Measurements from ENCODE around the gene APBB1.
A peak's percentile ranks its signal among the peaks of the same experiment; 100 is the strongest.

APBB1 gene

GRCh38 chr11:6351782-6352382, 67.0 kb downstream of the APBB1 start:
- peak in 1 of 2 donors; percentile 8 for DNase-seq (ENCODE audit: low read depth in 2 of 2)

GRCh38 chr11:6350486-6350885, 68.4 kb downstream of the APBB1 start:
- DNase-seq (ENCODE audit: low read depth in 2 of 2), result no peak

GRCh38 chr11:6350043-6350442, 68.9 kb downstream of the APBB1 start:
- no peak for DNase-seq (ENCODE audit: low read depth in 2 of 2)

GRCh38 chr11:6345366-6345765, 73.5 kb downstream of the APBB1 start:
- no peak for DNase-seq (ENCODE audit: low read depth in 2 of 2)

Measured in stimulated activated CD8-positive, alpha-beta memory T cell treated with anti-CD3 and anti-CD28 coated beads, Interleukin-2, amount 100 ng/mL, for 48 hours (primary cell).